NCI-H2196 treated with DMSO at 0.1 percent for 48 hours (cell line): ENCODE results near the gene GPC1.
A peak's percentile ranks its signal among the peaks of the same experiment; 100 is the strongest.

Experiments used
- DNase-seq: peaks from one replicate; lab custom pipeline; 2025; ENCODE audit not compliant: unreplicated experiment; lab: John Stamatoyannopoulos, UW

The GPC1 gene

DNA sequence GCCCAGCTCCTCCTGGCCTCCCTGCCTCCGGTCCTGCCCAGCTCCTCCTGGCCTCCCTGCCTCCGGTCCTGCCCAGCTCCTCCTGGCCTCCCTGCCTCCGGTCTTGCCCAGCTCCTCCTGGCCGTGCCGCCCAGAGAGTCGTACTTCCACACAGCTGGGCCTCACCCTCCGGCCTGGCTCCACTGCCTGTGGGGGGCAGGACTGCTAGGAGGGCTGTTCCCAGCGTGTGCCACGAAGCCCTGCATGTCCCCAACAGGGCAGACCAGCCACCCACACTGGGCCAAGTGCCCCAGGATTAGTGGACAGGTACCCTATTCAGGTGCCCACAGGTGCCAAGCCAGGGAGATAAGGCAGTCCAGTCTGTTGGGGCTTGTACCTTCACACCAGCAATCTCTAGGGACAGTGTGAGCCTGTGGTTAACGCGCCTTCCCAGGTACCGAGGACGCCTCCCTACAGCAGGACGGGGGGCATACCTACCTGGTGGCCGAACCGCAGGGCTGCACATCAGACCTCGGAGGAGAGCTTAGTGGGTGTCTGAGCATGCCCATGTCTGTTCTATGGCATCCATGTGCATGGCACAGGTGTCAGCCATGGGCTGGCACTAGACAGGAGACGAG is 5.3 kb downstream of the GPC1 start:
- DNase-seq: no peak

GRCh38 chr2:240441326-240441992 is 6.0 kb downstream of the GPC1 start:
- DNase-seq: no peak

- no peak for DNase-seq
Measured at GRCh38 chr2:240441993-240442411, 6.5 kb downstream of the GPC1 start.

GRCh38 chr2:240442891-240443715 is 7.6 kb downstream of the GPC1 start:
- no peak for DNase-seq

GRCh38 chr2:240443891-240444301 is 8.4 kb downstream of the GPC1 start:
- DNase-seq: no peak

DNA sequence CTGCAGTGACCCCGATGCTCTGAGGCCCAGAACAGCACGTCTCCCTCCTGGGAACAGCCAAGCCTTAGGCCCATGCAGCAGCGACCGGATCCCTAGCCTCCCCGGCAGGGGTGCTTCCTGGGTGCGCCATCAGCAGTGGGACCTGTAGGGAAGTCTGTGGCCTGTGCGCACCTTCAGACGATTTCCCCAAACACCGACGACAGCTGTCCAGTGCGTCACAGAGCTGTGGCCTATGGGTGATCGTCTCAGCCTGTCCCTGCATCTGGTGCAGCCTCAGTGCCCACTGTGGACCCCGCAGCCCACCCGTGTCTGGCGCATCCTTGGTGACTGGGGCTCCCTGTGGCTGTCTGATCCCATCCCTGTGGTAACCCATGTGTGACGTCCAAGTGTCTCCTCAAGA is 9.0 kb downstream of the GPC1 start:
- DNase-seq: no peak

GRCh38 chr2:240445961-240446663 is 10.6 kb downstream of the GPC1 start:
- DNase-seq: no peak

- no peak for DNase-seq
Measured at GRCh38 chr2:240446664-240447175, 11.3 kb downstream of the GPC1 start.

DNA sequence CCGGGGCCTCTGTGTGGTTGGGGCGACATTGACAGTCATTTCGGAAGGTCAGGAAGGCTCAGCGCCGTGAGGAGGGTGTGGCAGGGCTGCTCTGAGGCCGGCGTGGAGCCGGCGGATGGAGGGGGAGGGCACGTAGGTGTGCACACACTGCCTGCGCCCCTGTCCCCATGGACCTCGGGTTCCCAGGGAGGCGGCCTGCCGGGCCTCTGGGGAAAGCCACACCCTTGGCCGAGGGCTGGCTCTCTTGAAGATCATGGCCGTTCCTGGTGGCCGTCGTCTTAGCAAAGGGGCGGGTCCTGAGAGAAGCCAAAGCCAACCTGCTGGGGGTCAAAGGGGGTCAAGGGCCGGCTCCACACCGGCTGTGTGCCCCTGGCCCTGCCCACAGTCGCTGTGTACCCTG is 11.9 kb downstream of the GPC1 start:
- DNase-seq: no peak

DNA sequence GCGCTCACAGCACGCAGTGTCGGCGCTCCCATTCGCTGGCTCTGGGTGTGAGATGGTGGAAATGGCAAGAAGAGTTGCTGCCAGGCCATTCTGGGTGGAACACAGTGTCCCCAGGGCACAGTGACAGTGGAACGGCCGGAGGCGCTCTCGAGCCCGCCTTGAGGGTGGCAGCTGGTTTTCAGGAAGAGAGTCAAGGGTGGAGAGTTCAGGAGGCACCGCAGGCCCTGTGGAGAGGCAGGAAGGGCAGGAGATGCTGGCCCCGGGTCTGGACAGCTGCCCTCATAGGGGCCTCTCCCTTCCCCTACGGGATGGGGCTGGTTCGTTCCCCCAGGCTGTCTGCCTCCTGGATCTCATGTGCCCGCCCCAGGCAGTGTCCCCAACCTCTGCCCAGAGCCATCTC is 12.5 kb downstream of the GPC1 start:
- DNase-seq: no peak

DNA sequence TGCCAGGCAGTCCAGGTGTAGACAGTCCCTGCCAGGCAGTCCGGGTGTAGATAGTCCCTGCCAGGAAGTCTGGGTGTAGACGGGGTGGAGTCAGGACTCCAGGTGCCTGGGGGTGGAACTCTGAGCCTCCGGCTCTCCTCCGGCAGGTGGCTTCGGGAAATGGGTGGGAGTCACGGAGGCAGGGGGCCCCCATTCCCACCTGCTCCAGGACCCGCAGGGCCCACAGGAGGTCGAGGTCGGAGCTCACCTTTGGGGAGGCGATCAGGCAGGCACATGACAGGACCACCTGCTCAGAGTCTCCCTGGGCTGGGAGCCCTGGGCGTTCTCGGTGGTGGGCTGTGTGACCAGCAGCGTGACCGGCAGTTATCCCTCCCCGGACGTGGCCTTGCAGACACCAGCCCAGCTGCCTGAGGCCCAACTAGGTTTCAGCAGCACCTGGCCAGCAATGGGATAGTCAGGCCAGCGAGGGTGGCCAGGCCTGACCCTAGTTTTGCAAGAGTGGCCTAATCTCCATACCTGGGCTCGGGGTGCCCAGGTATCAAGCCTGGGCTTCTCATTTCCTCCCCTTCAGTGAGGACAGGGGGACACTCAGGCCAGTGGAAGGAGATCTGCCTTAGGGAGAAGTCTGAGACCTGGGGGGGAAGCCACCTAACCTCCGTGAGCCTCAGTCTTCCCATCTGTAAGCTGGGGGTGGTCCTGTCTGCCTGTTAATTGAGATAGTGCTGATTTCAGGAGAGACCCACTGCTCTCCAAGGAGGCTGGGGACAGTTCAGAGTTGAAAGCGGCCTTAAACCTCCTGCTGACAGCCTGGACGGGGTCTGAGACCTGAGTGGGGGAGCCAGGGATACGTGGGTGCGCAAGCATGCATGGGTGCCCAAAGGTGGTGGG is 13.2 kb downstream of the GPC1 start:
- no peak for DNase-seq

GRCh38 chr2:240449764-240450531 is 14.5 kb downstream of the GPC1 start:
- no peak for DNase-seq

GRCh38 chr2:240450532-240451107 is 15.2 kb downstream of the GPC1 start:
- no peak for DNase-seq

- DNase-seq: no peak
Measured at GRCh38 chr2:240451108-240451611, 15.7 kb downstream of the GPC1 start.

- DNase-seq: no peak
Measured at GRCh38 chr2:240451791-240452461, 16.5 kb downstream of the GPC1 start.

DNA sequence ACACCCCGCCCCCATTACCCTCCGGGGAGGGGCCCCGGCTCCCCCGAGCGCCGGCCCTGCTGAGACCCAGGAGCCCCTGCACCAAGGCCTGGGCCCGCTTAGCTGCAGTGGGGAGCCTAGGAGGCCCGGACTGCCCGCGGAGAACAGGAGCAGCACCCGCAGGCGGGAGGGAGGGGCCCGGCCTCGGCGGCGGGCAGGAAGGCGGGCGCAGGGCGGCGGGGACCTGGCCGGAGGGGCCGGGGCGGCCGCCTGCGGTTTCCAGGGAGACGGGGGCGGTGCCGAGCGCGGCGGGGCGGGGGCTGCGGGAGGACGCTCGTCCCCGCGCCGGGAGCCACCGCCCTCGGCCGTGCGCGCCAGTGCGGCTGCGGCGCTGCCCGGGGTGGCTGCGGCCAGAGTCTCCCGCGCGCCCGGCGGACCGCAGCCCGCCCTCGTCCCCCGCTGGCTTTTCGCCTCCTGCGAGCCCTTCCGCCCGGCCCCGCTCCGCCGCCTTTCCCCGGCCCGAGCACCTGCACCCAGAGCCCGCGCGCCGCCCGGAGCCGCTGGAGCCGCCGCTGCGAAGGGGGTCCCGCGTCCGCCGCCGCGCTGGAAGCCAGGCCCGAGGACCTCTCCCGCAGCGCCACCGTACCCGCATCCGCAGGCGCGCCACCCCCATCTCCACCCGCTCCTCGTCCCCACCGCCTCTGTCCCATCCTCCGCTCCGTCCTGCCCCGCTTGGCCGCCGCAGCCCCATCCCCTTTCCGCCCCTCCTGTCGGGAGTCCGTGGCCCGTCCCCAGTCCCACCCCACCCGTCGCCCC is 17.2 kb downstream of the GPC1 start:
- DNase-seq: peak; percentile 60

- no peak for DNase-seq
Measured at GRCh38 chr2:240453461-240454105, 18.1 kb downstream of the GPC1 start.
